Left colon (tissue), 2 donors: ENCODE data around the gene NT5DC4. TPM values are rescaled to one million over a fixed set of nuclear protein-coding genes. Genes with fewer than 3 reads are reported as not detected.

Experiments
- total RNA-seq, 2 donors: library from RNA; stranded (reverse); fragmentation: NEBNext Ultra II Directional; extraction: Animal tissue kit (Norgen Biotek cat#: 25700); gene quantifications; one replicate each; pipeline ENCODE4 v1.2.1, GENCODE V29; 2021
- donor health status: DM: no; HTN: no; CAD: no.
- donor health status: DM: yes; HTN: yes; CAD: no.

Gene NT5DC4
- total RNA-seq, 2 donors from 2014 or later: not detected

Other genes starting within 250 kb of the NT5DC4 start
- gene TTL, start 238.9 kb upstream of the NT5DC4 start, total RNA-seq: 10 to 100 TPM; 19.9 to 20.5 TPM
- gene POLR1B, start 178.6 kb upstream of the NT5DC4 start, total RNA-seq: 10 to 100 TPM; 14.2 to 17.3 TPM
- 10 to 100 TPM; 30.7 to 32.2 TPM for gene CHCHD5, start 136.4 kb upstream of the NT5DC4 start, total RNA-seq
- 100 to 1,000 TPM in 1 of 2 donors, 10 to 100 TPM in 1; 61.6 to 128 TPM for gene SLC20A1, start 75.1 kb upstream of the NT5DC4 start, total RNA-seq
- gene CKAP2L, start 43.6 kb downstream of the NT5DC4 start, total RNA-seq: 1 to 10 TPM; 1.4 to 4.7 TPM
- gene IL1A, start 63.5 kb downstream of the NT5DC4 start, total RNA-seq: under 1 TPM; 0.12 to 0.17 TPM
- gene IL1B, start 115.8 kb downstream of the NT5DC4 start, total RNA-seq: 1 to 10 TPM; 4.2 to 7.3 TPM
- gene IL37, start 190.1 kb downstream of the NT5DC4 start, total RNA-seq: 1 to 10 TPM in 1 of 2 donors, under 1 TPM in 1; 0.64 to 1.5 TPM